Neural progenitor cell (in vitro differentiated cells): Measurements from ENCODE around the gene PCNX2. TPM values are rescaled to one million over a fixed set of nuclear protein-coding genes. Genes with fewer than 3 reads are reported as not detected.
A peak's percentile ranks its signal among the peaks of the same experiment; 100 is the strongest.

Experiments used
- DNase-seq: peaks from one replicate; pipeline ENCODE4 v3.0.0-alpha.2; 2016; ENCODE audit warnings: low spot score
- H2AFZ ChIP-seq: fragments of 200-600 bp; sonication (generic); replicated peaks from 2 replicates; pipeline ENCODE4 v1.6.1; 2016; ENCODE audit warnings: antibody characterized with exemption
- H3F3A ChIP-seq: fragments of 200-600 bp; sonication (generic); 2 replicates; pipeline ENCODE4 v1.6.1; 2016; ENCODE audit warnings: antibody characterized with exemption, low read depth
- H3K27ac ChIP-seq: fragments of 200-600 bp; sonication (generic); 2 replicates; pipeline ENCODE4 v1.5.1; 2016; ENCODE audit warnings: mild to moderate bottlenecking
- H3K27me3 ChIP-seq: fragments of 200-600 bp; sonication (generic); 2 replicates; pipeline ENCODE4 v1.6.1; 2016; ENCODE audit warnings: mild to moderate bottlenecking, moderate library complexity
- H3K36me3 ChIP-seq: fragments of 200-600 bp; sonication (generic); 2 replicates; pipeline ENCODE4 v1.5.1; 2016
- H3K4me1 ChIP-seq: fragments of 200-600 bp; sonication (generic); 2 replicates; pipeline ENCODE4 v1.6.1; 2016; ENCODE audit warnings: mixed run types
- H3K4me2 ChIP-seq: fragments of 200-600 bp; sonication (generic); 2 replicates; pipeline ENCODE4 v1.6.1; 2016
- H3K4me3 ChIP-seq: fragments of 200-600 bp; sonication (generic); 2 replicates; pipeline ENCODE4 v1.5.1; 2016
- H3K79me2 ChIP-seq: fragments of 200-600 bp; sonication (generic); 2 replicates; pipeline ENCODE4 v1.6.1; 2016; ENCODE audit warnings: low read depth
- H3K9ac ChIP-seq: fragments of 200-600 bp; sonication (generic); 2 replicates; pipeline ENCODE4 v1.6.1; 2016
- H3K9me3 ChIP-seq: fragments of 200-600 bp; sonication (generic); 2 replicates; pipeline ENCODE4 v1.5.1; 2016; ENCODE audit warnings: low read depth
- H4K20me1 ChIP-seq: fragments of 200-600 bp; sonication (generic); 2 replicates; pipeline ENCODE4 v1.6.1; 2016; ENCODE audit warnings: low read depth
- H3K27ac Mint-ChIP-seq: 3 replicates; pipeline ENCODE4 v1.8.0; 2021; ENCODE audit warnings: mixed read lengths
- H3K27me3 Mint-ChIP-seq: 2 replicates; pipeline ENCODE4 v1.8.0; 2022; ENCODE audit warnings: low read depth, mild to moderate bottlenecking, inconsistent platforms, moderate library complexity, mixed read lengths; ENCODE audit not compliant: insufficient read depth
- H3K36me3 Mint-ChIP-seq: 3 replicates; pipeline ENCODE4 v1.8.0; 2021; ENCODE audit warnings: mixed read lengths
- H3K4me1 Mint-ChIP-seq: 3 replicates; pipeline ENCODE4 v1.8.0; 2021; ENCODE audit warnings: mixed read lengths
- H3K4me3 Mint-ChIP-seq: 3 replicates; pipeline ENCODE4 v1.8.0; 2021; ENCODE audit warnings: mild to moderate bottlenecking, moderate library complexity, mixed read lengths
- H3K9me3 Mint-ChIP-seq: 3 replicates; pipeline ENCODE4 v1.8.0; 2020; ENCODE audit warnings: mixed read lengths
- CTCF ChIP-seq: fragments of 200-600 bp; sonication (generic); IDR thresholded peaks from 2 replicates; pipeline ENCODE4 v1.5.1; 2017; ENCODE audit warnings: antibody characterized with exemption, mild to moderate bottlenecking
- EZH2 ChIP-seq: fragments of 200-600 bp; sonication (generic); IDR thresholded peaks from 2 replicates; pipeline ENCODE4 v1.6.1; 2017; ENCODE audit warnings: antibody characterized with exemption, mild to moderate bottlenecking, moderate library complexity
- EZH2phosphoT487 ChIP-seq: fragments of 200-600 bp; sonication (generic); IDR thresholded peaks from 2 replicates; pipeline ENCODE4 v1.6.1; 2017; ENCODE audit warnings: antibody characterized with exemption
- total RNA-seq: library from RNA; depleted of rRNA; stranded (reverse); fragments of >200 nt; gene quantifications from 2 replicates; pipeline ENCODE4 v1.2.3, GENCODE V29; 2015; ENCODE audit warnings: low replicate concordance

Gene PCNX2
- total RNA-seq, 1 donor from 2014 or later = 30.8 TPM

- H3K9me3 ChIP-seq = no peaks in the 10 kb centered on the region
- peaks cover 7% of the 10 kb centered on the region for H3K9me3 Mint-ChIP-seq
- H3K4me1 ChIP-seq = peaks cover 5% of the 10 kb centered on the region
- H4K20me1 ChIP-seq = no peaks in the 10 kb centered on the region
- no peaks in the 10 kb centered on the region for H3K27me3 ChIP-seq
- no peak for DNase-seq
- H3K79me2 ChIP-seq = no peaks in the 10 kb centered on the region
- H3K4me1 Mint-ChIP-seq = peaks cover 19% of the 10 kb centered on the region
- H3K27me3 Mint-ChIP-seq = peaks cover 5% of the 10 kb centered on the region
- H3K9ac ChIP-seq = no peak overlapping the region
- no peaks in the 10 kb centered on the region for H3K36me3 ChIP-seq
- peak overlapping the region; percentile 65 for H3K27ac Mint-ChIP-seq
- H2AFZ ChIP-seq = no peak overlapping the region
- no peak overlapping the region for H3K4me3 ChIP-seq
- H3K36me3 Mint-ChIP-seq = peaks cover 2% of the 10 kb centered on the region
- H3F3A ChIP-seq = no peaks in the 10 kb centered on the region
- TF ChIP-seq EZH2 (no peak), EZH2phosphoT487 (no peak), CTCF (no peak)
- H3K4me3 Mint-ChIP-seq = no peak overlapping the region
- H3K4me2 ChIP-seq = no peak overlapping the region
- H3K27ac ChIP-seq = no peak overlapping the region
Measured at GRCh38 chr1:232942413-232943294, 352.9 kb downstream of the PCNX2 start.

- H3F3A ChIP-seq = no peaks in the 10 kb centered on the region
- no peak overlapping the region for H3K4me2 ChIP-seq
- H3K27ac Mint-ChIP-seq = no peak overlapping the region
- H3K4me3 Mint-ChIP-seq = no peak overlapping the region
- peaks cover 5% of the 10 kb centered on the region for H3K27me3 Mint-ChIP-seq
- H3K4me1 Mint-ChIP-seq = peaks cover 19% of the 10 kb centered on the region
- no peak overlapping the region for H3K27ac ChIP-seq
- no peaks in the 10 kb centered on the region for H3K79me2 ChIP-seq
- H2AFZ ChIP-seq = peak overlapping the region; percentile 68
- H3K9me3 ChIP-seq = no peaks in the 10 kb centered on the region
- peaks cover 2% of the 10 kb centered on the region for H3K36me3 Mint-ChIP-seq
- no peak overlapping the region for H3K4me3 ChIP-seq
- H3K9me3 Mint-ChIP-seq = peaks cover 7% of the 10 kb centered on the region
- no peaks in the 10 kb centered on the region for H4K20me1 ChIP-seq
- no peak for DNase-seq
- H3K4me1 ChIP-seq = peaks cover 5% of the 10 kb centered on the region
- H3K9ac ChIP-seq = no peak overlapping the region
- TF ChIP-seq CTCF (no peak), EZH2 (no peak), EZH2phosphoT487 (no peak)
- no peaks in the 10 kb centered on the region for H3K27me3 ChIP-seq
- H3K36me3 ChIP-seq = no peaks in the 10 kb centered on the region
Measured at GRCh38 chr1:232940262-232940661, 355.3 kb downstream of the PCNX2 start.

- Histone ChIP-seq H3K27me3 (no peaks in the 10 kb centered on the region), H3K4me2 (no peak overlapping the region), H3K27ac (no peak overlapping the region), H3K79me2 (no peaks in the 10 kb centered on the region), H4K20me1 (no peaks in the 10 kb centered on the region), H3F3A (no peaks in the 10 kb centered on the region), H3K36me3 (no peaks in the 10 kb centered on the region), H2AFZ (no peak overlapping the region), H3K4me1 (peaks cover 5% of the 10 kb centered on the region), H3K9ac (no peak overlapping the region), H3K4me3 (no peak overlapping the region), H3K9me3 (no peaks in the 10 kb centered on the region)
- H3K27me3 Mint-ChIP-seq = peaks cover 5% of the 10 kb centered on the region
- H3K27ac Mint-ChIP-seq = no peak overlapping the region
- H3K4me3 Mint-ChIP-seq = no peak overlapping the region
- H3K4me1 Mint-ChIP-seq = peaks cover 19% of the 10 kb centered on the region
- peaks cover 2% of the 10 kb centered on the region for H3K36me3 Mint-ChIP-seq
- DNase-seq = no peak
- peaks cover 7% of the 10 kb centered on the region for H3K9me3 Mint-ChIP-seq
- TF ChIP-seq EZH2 (no peak), EZH2phosphoT487 (no peak), CTCF (no peak)
Measured at GRCh38 chr1:232939748-232940147, 355.8 kb downstream of the PCNX2 start.
